GM12878 (cell line): ENCODE results near the gene THRB. TPM values are rescaled to one million over a fixed set of nuclear protein-coding genes. Genes with fewer than 3 reads are reported as not detected.

Source experiments
- BCLAF1 ChIP-seq: fragments of 450-650 bp; IDR thresholded peaks from 2 replicates; pipeline ENCODE4 v1.6.1; 2017; ENCODE audit warnings: antibody characterized with exemption, mild to moderate bottlenecking, moderate library complexity
- LARP7 ChIP-seq: fragments of 450-650 bp; IDR thresholded peaks from 2 replicates; pipeline ENCODE4 v1.6.1; 2017; ENCODE audit warnings: mild to moderate bottlenecking
- MTA3 ChIP-seq: IDR thresholded peaks from 2 replicates; pipeline ENCODE4 v1.6.1; 2012; ENCODE audit warnings: low read length, inconsistent platforms, borderline replicate concordance
- NFYA ChIP-seq: IDR thresholded peaks from 2 replicates; pipeline ENCODE4 v1.6.1; 2011; ENCODE audit warnings: low read depth, mild to moderate bottlenecking, low read length, improper control_type of control experiment, borderline replicate concordance
- ZBTB11 ChIP-seq: fragments of 450-650 bp; formaldehyde crosslinking; IDR thresholded peaks from 2 replicates; pipeline ENCODE4 v1.5.0; 2022; ENCODE audit warnings: mild to moderate bottlenecking, missing genetic modification characterization
- polyA plus RNA-seq, 11 experiments: library from polyadenylated mRNA; depleted of rRNA in 4 of 11; unstranded in 6 of 11; stranded (reverse) in 5 of 11; fragments of >200 nt; fragmentation: Nextera tagmentation in 4 of 11; fragmentation: Illumina TruSeq in 1 of 11; extraction: Ambion mirVana in 4 of 11; extraction: Trizol in 1 of 11; gene quantifications; 1 replicate in 1 of 11; 2 replicates in 10 of 11; pipeline versions ENCODE4 v1.2.1 to v1.2.3, GENCODE V29; 2011 to 2016; ENCODE audit warnings: inconsistent platforms in 2 of 11, missing spikeins in 2 of 11, low read depth in 1 of 11
- total RNA-seq, 4 experiments: library from RNA; depleted of rRNA in 3 of 4; stranded (reverse); fragments of >200 nt in 3 of 4; fragmentation: Illumina TruSeq in 1 of 4; extraction: Trizol in 1 of 4; gene quantifications; 2 replicates each; pipeline versions ENCODE4 v1.2.1 to v1.2.3, GENCODE V29; 2013 to 2021

THRB gene
- total and polyA plus RNA-seq, 10 of the 15 experiments (the other 5 are each of a cell fraction or from before 2014, with no cell fraction given): 0.05 TPM; not detected in 9

- TF ChIP-seq ZBTB11 (CRISPR knock-in tag): no peak
- TF ChIP-seq BCLAF1: no peak
- no peak for TF ChIP-seq LARP7
- TF ChIP-seq MTA3: no peak
- no peak for TF ChIP-seq NFYA
Measured at GRCh38 chr3:24506966-24507775, 12.5 kb upstream of the THRB start (continued).
